NCI-H345 treated with DMSO at 0.1 percent for 48 hours (cell line): ENCODE results near the gene CHRNB2.

Experiments
- DNase-seq: peaks from one replicate; lab custom pipeline; 2025; ENCODE audit not compliant: unreplicated experiment; lab: John Stamatoyannopoulos, UW

Gene CHRNB2

GRCh38 chr1:154552036-154552435 is 15.5 kb upstream of the CHRNB2 start:
- no peak for DNase-seq

- DNase-seq, result no peak
These were observed 14.2 kb upstream of the CHRNB2 start for GRCh38 chr1:154553056-154554030.

DNA sequence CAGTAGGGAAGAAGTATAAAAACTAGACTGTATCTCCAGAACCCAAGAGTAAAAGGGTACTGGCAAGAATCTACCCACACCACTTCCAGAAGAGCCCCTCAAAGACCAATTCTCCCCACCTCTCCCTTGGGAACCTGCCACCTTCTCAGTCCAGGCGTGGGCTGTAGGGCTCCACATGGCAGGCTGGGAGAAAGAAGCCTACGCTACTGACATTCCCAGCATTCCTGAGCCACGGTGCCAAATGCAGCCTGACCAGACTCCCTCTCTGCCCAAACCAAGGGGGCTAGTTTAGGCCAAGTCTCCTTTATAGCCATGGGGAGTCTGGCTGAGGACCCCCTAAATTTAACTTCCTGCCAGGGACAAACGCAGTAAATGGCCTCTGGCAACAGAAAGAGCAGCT is 11.2 kb upstream of the CHRNB2 start:
- DNase-seq, result no peak

GRCh38 chr1:154557248-154557938 is 10.2 kb upstream of the CHRNB2 start:
- DNase-seq, result no peak

DNA sequence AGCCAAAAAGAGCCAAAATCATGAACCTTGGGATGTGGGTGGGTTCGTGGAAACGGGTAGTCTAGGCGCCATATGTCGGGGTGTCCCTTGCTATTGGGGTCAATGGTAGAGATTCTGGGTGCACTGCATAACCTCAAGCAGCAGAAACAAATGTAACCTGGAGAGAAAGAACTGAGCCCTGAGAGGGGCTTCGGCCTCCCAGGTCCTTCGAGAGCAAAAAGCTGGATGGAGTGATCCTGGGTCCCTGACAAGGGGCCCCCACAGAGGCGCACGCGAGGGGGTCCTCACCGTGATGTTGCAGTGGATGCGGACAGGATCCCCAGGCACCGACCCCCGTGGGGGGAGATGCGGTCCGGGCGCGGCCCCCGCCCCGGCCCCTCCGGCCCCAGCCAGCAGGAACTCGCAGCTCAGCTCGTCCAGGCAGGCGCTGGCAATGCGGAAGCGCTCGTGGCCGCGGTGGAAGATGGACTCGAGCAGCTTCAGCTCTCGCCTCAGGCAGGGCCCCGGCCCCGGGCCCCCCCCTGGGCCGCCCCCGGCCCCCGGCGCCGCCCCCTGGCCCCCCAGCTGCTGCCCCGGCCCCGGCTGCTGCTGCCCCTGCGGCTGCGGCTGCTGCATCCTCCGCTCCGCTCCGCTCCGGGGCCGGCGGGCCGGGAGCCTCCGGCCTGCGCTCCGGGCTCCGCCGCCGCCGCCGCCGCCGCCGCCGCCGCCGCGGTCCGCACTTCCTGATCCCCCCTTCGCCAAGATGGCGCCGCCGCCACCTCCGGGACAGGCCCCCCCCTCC is 9.4 kb upstream of the CHRNB2 start, which contains the start of gene UBE2Q1:
TSS of gene UBE2Q1 (minus strand) at position 724 of the 781 bp plus-strand sequence. CDS start at position 615, 109 bp downstream.
- DNase-seq, result no peak

DNA sequence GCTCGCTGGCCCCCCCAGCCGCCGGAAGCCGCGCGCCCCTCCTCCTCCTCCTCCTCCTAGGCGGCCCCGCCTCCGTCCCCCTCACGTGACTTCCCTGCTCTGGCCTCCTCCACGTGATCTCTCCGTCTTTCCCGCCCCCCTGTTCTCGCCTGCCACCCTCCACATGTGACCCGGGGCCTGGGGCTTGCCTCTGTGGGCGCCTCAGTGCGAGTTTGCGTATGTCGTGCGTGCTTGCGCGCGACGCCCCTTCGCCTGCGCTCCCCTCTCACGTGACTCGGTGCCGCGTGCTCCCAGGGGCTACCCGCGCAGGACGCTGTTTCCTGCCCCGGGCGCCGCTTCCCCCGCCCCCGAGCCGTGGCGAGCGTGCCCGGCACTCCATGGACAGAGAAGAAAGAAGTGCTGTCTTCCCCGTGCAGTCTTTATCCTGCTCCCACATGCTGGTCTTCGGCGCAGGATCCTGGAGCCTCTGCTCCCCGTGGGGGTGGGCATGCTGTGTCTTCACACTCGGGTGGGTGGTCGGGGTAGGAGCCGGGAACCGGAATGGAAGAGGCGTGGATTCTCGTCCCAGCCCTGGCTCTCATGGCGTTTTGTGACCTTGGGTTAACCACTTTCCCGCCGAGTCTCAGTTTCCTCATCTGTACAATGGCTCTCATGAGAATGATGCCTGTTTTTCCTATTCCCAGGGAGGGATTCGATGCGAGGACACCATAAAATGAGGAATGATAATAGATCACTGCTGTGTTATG is 8.7 kb upstream of the CHRNB2 start:
- peak; percentile 100 for DNase-seq

GRCh38 chr1:154559466-154560044 is 8.0 kb upstream of the CHRNB2 start:
- DNase-seq, result peak; percentile 99

GRCh38 chr1:154565876-154566275 is 1.7 kb upstream of the CHRNB2 start:
- DNase-seq, result no peak

DNA sequence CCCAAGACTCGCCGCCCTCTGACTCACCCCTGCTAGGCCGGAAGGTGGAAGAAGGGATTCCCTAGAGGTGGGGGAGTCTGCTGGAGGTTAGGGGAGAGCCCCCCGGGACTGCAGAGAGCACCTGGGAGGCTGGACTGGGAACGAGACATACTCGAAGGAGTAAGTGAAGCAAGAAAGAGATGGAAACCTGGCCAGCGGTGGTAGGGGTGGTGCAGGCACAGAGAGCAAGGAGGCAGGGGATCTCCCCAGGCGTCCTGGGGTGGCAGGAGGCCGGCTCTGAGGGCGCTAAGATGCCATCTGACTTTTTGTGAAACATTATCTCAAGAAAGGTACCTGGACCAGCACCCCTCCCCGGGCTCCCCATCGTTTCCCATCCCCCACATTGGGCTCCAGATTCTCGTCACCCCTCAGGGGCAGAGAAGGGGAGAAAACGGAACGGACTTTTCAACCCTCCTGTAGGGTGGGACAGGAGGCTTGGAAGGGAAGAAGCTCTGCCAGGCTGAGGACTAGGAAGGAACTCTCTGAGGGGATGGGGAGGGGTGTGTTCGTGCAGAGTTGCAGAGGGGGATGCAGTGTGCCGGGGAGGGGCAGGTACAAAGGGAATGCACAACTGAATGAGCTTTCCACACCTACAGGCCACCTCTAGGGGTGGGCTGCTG is 708 bp downstream of the CHRNB2 start:
- no peak for DNase-seq

DNA sequence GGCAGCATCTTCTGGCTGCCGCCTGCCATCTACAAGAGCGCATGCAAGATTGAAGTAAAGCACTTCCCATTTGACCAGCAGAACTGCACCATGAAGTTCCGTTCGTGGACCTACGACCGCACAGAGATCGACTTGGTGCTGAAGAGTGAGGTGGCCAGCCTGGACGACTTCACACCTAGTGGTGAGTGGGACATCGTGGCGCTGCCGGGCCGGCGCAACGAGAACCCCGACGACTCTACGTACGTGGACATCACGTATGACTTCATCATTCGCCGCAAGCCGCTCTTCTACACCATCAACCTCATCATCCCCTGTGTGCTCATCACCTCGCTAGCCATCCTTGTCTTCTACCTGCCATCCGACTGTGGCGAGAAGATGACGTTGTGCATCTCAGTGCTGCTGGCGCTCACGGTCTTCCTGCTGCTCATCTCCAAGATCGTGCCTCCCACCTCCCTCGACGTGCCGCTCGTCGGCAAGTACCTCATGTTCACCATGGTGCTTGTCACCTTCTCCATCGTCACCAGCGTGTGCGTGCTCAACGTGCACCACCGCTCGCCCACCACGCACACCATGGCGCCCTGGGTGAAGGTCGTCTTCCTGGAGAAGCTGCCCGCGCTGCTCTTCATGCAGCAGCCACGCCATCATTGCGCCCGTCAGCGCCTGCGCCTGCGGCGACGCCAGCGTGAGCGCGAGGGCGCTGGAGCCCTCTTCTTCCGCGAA is 3.8 kb downstream of the CHRNB2 start:
- DNase-seq, result no peak

DNA sequence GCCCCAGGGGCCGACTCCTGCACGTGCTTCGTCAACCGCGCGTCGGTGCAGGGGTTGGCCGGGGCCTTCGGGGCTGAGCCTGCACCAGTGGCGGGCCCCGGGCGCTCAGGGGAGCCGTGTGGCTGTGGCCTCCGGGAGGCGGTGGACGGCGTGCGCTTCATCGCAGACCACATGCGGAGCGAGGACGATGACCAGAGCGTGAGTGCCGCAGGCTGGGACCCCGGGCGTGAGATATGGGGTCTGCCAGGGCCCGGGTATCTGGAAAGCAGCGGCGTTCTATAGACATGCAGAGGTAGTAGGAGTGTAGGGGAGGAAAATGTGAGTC is 4.3 kb downstream of the CHRNB2 start:
- DNase-seq, result no peak

DNA sequence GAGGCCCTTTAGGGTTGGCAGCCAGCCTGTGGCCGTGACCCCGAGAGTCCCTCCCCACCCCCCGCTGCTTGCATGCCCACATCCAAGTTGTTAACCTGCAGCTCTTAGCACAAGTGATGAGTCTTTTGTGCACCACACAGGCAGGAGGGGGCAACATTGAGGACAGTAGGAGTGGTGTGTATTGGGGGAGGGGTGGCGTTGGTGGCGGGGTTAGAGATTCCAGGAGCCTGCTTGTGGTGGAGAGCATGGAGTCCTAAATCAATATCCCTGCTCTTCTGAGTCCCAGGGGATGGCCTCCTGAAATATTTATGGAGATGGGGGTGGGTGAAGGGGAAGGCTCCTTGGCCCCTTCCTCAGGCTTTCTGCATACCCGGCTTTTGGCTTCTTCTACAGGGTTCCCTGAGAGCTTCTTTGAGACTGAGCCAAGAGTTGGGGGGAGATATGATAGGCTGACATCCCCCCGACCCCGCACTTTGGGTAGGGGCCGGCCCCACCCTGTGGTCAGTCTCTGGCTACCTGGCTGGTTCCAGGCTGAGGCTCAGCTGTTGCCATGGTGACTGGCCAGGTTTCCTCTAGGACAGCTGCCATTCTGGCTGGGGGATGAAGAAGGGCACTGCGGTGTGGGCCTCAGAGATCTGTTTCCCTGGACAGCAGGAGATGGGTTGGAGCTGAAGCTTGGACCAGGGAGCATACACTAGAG is 5.0 kb downstream of the CHRNB2 start:
- no peak for DNase-seq

- DNase-seq, result no peak
These were observed 5.6 kb downstream of the CHRNB2 start for GRCh38 chr1:154573168-154573510.

GRCh38 chr1:154574716-154575115 is 7.1 kb downstream of the CHRNB2 start:
- peak; percentile 85 for DNase-seq

- no peak for DNase-seq
These were observed 7.8 kb downstream of the CHRNB2 start for GRCh38 chr1:154575147-154575927.

DNA sequence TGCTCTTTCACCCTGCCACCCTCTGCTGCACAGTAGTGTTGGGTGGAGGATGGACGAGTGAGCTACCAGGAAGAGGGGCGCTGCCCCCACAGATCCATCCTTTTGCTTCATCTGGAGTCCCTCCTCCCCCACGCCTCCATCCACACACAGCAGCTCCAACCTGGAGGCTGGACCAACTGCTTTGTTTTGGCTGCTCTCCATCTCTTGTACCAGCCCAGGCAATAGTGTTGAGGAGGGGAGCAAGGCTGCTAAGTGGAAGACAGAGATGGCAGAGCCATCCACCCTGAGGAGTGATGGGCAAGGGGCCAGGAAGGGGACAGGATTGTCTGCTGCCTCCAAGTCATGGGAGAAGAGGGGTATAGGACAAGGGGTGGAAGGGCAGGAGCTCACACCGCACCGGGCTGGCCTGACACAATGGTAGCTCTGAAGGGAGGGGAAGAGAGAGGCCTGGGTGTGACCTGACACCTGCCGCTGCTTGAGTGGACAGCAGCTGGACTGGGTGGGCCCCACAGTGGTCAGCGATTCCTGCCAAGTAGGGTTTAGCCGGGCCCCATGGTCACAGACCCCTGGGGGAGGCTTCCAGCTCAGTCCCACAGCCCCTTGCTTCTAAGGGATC is 8.5 kb downstream of the CHRNB2 start:
- DNase-seq, result no peak

- no peak for DNase-seq
These were observed 9.9 kb downstream of the CHRNB2 start for GRCh38 chr1:154577346-154578057.
